ENCODE measurements around the gene MC2R. TPM values are rescaled to one million over a fixed set of nuclear protein-coding genes. Genes with fewer than 3 reads are reported as not detected.
"Not testable (repeated sequence)": the region's sequence is repeated elsewhere in the genome, so short reads cannot be mapped to it uniquely, and the experiment has no call there.

MC2R gene
- total RNA-seq, 1 donor from 2014 or later: not detected

DNA sequence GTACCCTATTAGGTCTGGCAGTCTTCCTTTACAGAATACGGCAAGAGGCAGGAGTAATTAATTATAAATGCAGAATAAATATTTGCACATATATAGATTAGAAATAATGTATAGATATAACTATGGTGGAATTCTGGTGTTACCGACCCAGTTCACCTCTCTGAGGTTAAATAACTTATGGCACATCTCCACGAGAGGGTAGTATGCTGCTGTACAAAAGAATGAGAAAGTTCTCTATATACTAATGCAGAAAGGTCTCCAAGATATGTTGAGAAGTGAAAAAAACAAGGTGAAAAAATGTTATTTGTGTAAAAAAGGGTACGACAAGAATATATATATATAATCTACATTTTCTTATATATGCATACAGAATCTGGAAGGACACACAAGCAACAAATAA lies 40.8 kb downstream of the MC2R start:
- DNase-seq (ENCODE audit: extremely low spot score, unreplicated experiment): no peak
- Mint-ChIP-seq H3K9me3 (no peaks in the 10 kb centered on the region), H3K27ac (no peak overlapping the region), H3K4me3 (no peak overlapping the region), H3K36me3 (no peaks in the 10 kb centered on the region), H3K4me1 (ENCODE audit: unreplicated experiment) (no peaks in the 10 kb centered on the region), H3K27me3 (peaks cover 29% of the 10 kb centered on the region)
- TF ChIP-seq, protein P1, sequence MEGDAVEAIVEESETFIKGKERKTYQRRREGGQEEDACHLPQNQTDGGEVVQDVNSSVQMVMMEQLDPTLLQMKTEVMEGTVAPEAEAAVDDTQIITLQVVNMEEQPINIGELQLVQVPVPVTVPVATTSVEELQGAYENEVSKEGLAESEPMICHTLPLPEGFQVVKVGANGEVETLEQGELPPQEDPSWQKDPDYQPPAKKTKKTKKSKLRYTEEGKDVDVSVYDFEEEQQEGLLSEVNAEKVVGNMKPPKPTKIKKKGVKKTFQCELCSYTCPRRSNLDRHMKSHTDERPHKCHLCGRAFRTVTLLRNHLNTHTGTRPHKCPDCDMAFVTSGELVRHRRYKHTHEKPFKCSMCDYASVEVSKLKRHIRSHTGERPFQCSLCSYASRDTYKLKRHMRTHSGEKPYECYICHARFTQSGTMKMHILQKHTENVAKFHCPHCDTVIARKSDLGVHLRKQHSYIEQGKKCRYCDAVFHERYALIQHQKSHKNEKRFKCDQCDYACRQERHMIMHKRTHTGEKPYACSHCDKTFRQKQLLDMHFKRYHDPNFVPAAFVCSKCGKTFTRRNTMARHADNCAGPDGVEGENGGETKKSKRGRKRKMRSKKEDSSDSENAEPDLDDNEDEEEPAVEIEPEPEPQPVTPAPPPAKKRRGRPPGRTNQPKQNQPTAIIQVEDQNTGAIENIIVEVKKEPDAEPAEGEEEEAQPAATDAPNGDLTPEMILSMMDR (conservative IDR thresholded peaks at IDR 0.05): no peak

DNA sequence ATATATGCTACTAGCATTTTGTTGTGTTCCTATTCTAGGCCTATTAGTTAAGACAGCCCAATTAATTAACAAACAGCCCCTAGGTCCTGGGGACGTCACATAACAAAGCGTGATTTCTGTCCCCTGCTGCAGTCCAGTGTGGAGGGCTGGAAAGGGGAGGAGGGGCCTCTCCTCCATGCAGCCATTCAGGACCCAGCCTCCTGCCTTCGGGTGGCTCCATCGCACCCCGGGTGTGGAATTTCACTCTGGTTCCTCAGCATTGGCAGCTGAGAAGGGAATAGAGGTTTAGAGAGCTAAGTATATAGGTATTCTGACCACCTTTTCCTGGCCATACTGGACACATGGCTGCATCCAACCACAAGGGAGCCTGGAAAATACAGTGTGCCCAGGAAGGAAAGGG lies 42.4 kb downstream of the MC2R start:
- Mint-ChIP-seq H3K36me3 (no peaks in the 10 kb centered on the region), H3K27me3 (peaks cover 45% of the 10 kb centered on the region), H3K4me1 (ENCODE audit: unreplicated experiment) (no peaks in the 10 kb centered on the region), H3K4me3 (no peak overlapping the region), H3K9me3 (no peaks in the 10 kb centered on the region), H3K27ac (no peak overlapping the region)
- TF ChIP-seq, protein P1 (conservative IDR thresholded peaks at IDR 0.05): no peak
- no peak for DNase-seq (ENCODE audit: extremely low spot score, unreplicated experiment)

- no peaks in the 10 kb centered on the region for H3K36me3 Mint-ChIP-seq
- TF ChIP-seq, protein P1 (conservative IDR thresholded peaks at IDR 0.05): no peak
- peaks cover 51% of the 10 kb centered on the region for H3K27me3 Mint-ChIP-seq
- no peaks in the 10 kb centered on the region for H3K4me1 Mint-ChIP-seq (ENCODE audit: unreplicated experiment)
- no peak overlapping the region for H3K4me3 Mint-ChIP-seq
- DNase-seq (ENCODE audit: extremely low spot score, unreplicated experiment): no peak
- H3K9me3 Mint-ChIP-seq: no peaks in the 10 kb centered on the region
- no peak overlapping the region for H3K27ac Mint-ChIP-seq
Measured at GRCh38 chr18:13872373-13872772, 43.0 kb downstream of the MC2R start.

DNA sequence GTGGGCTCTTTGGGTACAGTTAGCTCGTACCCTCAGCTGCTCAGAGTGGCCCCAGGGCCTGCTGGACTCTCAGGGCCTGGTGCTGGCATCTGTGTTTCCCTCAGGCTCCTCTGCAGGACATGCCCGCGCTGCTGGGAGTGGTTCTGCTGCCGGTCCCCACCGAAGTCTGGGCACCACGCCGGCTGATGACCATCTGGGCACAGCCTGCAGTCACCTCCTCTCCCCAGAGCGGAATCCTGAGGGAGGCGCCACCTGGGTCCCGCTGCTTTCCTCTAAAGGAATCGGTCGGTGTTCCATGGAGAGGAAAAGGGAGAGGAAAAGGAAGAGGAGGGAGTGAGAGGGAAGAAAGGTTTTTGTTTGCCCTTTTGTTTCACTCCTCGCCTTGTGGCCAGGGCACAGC lies 43.6 kb downstream of the MC2R start:
- Mint-ChIP-seq H3K9me3 (no peaks in the 10 kb centered on the region), H3K4me3 (no peak overlapping the region), H3K27ac (no peak overlapping the region), H3K4me1 (ENCODE audit: unreplicated experiment) (no peaks in the 10 kb centered on the region), H3K27me3 (peaks cover 56% of the 10 kb centered on the region), H3K36me3 (no peaks in the 10 kb centered on the region)
- TF ChIP-seq, protein P1 (conservative IDR thresholded peaks at IDR 0.05): no peak
- DNase-seq (ENCODE audit: extremely low spot score, unreplicated experiment): no peak

GRCh38 chr18:13868501-13869271 lies 46.6 kb downstream of the MC2R start:
- TF ChIP-seq, protein P1 (conservative IDR thresholded peaks at IDR 0.05): no peak
- no peaks in the 10 kb centered on the region for H3K36me3 Mint-ChIP-seq
- H3K4me3 Mint-ChIP-seq: no peak overlapping the region
- H3K9me3 Mint-ChIP-seq: no peaks in the 10 kb centered on the region
- no peak for DNase-seq (ENCODE audit: extremely low spot score, unreplicated experiment)
- H3K27me3 Mint-ChIP-seq: peaks cover 58% of the 10 kb centered on the region
- H3K27ac Mint-ChIP-seq: no peak overlapping the region
- no peaks in the 10 kb centered on the region for H3K4me1 Mint-ChIP-seq (ENCODE audit: unreplicated experiment)

GRCh38 chr18:13862898-13863297 lies 52.4 kb downstream of the MC2R start:
- not testable (repeated sequence) for DNase-seq (ENCODE audit: extremely low spot score, unreplicated experiment); H3K36me3 Mint-ChIP-seq; H3K4me1 Mint-ChIP-seq (ENCODE audit: unreplicated experiment); H3K4me3 Mint-ChIP-seq; H3K27ac Mint-ChIP-seq; H3K9me3 Mint-ChIP-seq
- peaks cover 20% of the 10 kb centered on the region for H3K27me3 Mint-ChIP-seq

Measured in type B pancreatic cell (in vitro differentiated cells).